HG03196 (cell line): ENCODE results near the gene MICAL3.
"Not testable (repeated sequence)": the region's sequence is repeated elsewhere in the genome, so short reads cannot be mapped to it uniquely, and the experiment has no call there.

Experiments used
- ATAC-seq: cut with Tn5 transposase; IDR thresholded peaks from one replicate; pipeline ENCODE4 v1.9.1; 2021; ENCODE audit not compliant: unreplicated experiment

The MICAL3 gene

DNA sequence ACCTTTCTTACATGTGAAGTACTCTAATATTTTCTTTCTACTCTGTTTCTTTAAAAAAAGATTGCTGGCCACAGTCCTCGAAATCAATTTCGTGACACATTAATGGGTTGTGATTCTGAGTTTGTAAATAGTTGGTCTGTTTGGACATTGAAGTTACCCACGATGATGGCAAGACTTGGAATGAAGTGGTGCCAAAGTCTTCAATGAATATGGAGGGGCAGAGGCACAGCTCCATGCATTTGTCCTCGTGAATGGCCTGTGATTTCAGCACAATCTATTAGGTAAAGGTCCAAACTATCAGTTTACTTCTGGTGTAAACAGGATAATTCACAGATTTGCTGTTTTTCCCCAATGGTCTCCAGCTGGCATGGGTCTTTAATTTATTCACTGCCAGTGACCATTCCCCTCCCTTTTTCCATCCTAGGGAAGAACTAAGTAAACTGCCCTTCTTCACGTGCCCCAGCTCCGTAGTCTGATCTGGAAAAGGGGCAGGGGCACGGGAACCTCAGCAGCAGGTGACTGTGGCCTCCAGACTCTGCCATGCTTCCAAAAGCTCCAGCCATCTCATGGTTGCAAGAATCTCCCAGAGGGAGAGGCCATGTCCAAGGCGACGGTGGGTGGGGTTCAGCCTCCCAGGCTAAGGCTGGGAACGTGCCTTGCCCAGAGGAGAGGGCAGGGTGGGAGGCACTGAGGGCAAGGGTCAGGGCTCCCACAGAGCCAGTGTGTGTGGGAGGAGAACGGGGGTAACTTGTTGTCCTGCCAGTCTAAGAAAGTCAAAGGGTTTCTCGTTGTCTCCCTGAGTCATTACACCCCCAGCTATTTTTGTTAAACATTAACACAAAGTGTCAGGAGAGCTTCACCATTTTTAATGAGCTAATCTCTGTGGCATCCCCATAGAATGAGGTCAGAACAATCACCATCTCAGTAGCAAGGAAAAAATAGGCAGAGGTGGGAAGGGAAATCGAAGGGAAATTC is 36.6 kb upstream of the MICAL3 start:
- ATAC-seq: no peak

DNA sequence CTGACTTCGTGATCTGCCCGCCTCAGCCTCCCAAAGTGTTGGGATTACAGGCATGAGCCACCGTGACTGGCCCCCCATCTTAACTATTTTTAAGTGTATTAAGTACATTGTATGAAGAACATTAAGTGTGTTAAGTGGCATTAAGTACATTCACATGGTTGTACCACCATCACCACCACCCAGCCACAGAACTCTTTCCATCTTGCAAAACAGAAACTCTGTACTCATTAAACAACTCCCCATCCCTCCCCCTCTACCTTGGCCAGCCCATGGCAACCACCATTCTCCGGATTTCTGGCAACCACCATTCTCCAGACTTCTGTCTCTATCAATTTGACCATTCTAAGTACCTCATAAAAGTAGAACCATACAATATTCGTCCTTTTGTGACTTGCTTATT is 35.6 kb upstream of the MICAL3 start:
- no peak for ATAC-seq

DNA sequence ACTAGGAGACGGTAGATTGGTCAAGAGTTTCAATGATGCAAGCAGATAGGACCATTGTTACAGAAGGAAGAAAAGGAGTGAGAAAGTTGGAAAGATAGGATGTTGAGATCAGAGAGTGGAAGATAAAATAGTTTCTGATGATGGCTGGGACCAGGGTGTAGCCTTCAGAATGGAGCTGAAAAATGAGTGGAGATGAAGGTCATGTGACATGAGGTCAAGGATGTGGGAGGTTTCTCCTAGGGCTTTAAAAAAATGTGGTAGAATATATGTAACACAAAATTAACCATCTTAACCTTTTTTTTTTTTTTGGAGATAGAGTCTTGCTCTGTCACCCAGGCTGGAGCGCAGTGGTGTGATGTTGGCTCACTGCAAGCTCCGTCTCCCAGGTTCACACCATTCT is 35.1 kb upstream of the MICAL3 start:
- ATAC-seq: no peak

DNA sequence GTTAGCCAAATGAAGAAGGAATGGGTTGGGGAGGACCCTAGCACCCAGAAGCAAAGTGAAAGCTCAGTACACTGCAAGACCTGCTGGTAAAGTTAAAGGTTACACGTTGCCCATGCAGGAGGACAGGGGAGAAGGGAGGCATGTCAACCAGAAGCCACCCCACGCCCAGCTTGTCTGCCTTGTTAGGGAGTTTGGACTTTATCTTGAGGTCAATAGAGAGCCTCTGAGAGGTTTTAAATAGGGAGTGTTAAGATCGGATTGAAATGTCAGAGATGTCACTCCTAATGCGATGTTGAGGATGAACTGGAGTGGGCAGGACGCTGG is 34.7 kb upstream of the MICAL3 start:
- ATAC-seq: no peak

DNA sequence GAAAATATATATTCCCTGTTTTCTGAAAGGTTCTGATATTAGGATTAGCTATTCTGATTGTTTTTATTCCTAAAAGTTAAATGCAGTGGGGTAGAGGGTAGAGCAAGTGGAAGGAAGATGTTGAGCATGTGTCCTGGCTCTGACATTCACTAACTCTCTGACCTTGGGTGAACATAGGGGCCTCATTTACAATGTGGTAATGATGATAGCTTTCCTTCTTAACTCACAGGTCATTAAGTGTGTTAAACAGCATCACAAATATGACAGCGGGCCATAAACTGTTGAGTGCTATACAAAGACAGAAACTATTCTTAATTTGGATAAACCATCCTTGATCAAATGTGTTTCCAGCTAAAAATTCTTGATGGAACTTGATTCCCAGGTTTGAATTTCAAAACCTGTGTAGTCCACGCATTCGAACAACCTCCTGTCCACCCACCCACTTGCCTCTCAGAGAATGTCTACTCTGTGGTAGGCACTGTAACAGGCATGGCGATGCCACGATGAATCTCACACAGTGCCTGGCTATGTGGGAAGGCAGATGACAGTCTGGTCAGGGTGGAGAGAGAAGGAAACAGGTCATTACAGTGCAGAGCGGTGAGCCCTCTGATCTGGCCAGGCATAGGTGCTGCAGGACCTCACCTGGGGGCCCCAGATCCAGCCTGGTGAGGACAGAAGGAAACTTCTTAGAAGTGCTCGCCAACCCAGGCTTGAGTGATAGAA is 34.2 kb upstream of the MICAL3 start:
- ATAC-seq: no peak

DNA sequence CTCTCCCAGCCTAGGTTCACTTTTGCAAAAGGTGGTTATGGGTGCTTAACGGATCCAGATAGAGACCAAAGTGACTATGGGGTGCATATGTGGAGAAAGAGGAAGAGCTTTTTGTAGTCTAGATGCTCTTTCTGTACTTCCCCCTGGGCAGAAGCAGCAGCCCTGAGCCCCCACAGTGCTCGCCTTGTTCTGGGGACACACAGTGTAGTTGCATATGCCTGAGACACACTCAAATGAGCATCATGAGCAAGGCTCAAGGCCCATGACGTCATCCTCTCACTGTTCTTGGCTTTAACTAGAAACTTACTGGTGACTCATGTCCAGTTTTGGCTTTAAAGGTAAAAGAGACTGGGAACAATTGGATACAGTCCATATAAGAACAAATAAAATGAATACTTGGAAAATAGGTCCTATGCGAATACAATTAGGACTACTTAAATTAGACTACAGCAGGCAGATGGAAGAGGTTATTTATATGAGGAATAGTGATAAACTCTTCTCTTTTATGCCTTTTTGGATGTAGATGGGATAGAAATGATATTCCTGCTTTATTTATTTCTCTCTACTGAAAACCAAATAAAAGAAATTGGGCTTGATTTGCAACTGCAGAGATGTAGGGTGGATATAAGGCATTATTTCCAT is 33.3 kb upstream of the MICAL3 start:
- peak; percentile 40 for ATAC-seq

DNA sequence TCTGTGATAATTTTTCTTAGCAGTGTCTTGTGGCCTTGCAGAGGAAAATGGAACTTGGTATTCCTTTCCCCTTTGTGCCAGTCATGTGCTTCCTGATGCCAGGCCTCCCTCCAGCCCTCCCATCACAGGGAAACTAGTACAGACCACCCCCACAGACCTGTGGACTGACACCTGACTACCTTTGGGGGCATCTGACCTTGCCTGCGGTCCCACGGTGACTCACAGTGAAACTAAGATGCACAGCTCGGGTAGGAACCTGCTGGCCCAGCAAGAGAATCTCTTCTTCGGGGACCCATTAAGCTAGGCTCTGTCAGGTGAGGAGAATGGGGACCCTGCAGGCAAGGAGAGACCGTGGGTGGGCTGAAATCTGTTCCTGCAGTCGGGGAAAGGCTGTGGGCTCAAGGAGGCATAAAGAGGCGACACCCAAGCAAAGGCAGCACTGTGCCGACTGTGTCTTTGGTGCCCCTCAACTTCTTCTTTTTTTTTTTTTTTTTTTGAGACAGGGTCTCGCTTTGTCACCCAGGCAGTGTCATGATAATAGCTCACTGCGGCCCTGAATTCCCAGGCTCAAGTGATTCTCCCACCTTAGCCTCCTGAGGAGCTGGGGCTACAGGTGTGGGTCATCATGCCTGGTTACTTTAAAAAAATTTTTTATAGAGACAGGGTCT is 32.6 kb upstream of the MICAL3 start:
- ATAC-seq: peak; percentile 44

DNA sequence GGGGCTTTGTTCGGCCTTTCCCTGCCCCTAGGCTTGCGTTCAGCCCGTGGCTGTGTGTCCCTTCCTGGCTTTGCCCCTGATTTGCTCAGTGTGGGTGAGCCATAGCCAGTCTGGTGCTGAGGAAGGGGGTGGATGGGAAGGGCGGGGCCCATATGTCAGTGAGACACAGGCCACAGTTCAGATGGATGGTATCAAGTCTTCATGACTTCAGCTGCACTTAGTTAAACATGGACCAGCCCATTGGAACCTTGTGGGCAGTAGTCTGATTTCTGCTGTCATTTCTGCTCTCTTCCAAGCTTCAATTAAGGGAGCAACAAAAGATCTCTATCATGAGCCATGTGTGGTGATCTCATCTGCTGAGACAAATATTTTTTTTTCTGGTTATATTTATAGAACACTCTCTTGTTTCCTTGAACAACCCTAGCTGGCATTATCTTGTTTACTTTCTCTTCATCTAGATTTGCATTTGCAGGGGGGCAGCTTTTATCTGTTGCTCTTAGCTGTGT is 31.9 kb upstream of the MICAL3 start:
- no peak for ATAC-seq

DNA sequence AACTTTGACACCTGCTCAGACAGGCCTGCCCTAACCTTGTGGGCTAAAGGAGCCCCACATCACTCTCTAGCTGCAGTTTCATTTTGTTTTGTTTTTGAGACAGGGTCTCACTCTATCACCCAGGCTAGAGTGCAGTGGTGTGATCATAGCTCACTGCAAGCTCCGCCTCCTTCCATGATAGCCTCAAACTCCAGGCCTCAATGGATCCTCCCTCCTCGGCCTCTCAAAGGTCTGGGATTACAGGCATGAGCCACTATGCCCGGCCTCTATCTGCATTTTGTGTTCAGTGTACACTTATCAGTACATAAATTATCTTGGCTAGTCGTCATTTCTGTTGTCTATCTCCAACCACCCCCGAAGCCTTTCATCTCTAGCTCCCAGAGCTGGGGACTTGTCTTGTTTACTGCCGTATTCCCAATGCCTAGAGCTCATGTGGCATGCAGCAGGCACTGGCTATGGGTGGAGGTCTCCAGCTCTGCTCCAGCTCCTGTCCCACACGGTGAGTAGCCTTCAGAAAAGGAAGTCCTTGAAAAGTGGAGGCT is 31.3 kb upstream of the MICAL3 start:
- ATAC-seq: no peak

DNA sequence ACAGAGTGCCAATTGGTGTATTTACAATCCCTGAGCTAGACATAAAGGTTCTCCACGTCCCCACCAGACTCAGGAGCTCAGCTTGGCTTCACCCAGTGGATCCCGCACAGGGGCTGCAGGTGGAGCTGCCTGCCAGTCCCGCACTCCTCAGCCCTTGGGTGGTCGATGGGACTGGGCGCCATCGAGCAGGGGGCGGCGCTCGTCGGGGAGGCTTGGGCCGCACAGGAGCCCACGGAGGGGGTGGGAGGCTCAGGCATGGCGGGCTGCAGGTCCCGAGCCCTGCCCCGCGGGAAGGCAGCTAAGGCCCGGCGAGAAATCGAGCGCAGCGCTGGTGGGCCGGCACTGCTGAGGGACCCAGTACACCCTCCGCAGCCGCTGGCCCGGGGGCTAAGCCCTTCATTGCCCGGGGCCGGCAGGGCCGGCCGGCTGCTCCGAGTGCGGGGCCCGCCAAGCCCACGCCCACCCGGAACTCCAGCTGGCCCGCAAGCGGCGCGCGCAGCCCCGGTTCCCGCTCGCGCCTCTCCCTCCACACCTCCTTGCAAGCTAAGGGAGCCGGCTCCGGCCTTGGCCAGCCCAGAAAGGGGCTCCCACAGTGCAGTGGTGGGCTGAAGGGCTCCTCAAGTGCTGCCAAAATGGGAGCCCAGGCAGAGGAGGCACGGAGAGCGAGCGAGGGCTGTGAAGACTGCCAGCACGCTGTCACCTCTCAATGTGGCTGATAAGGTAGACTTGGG is 29.0 kb upstream of the MICAL3 start:
- not testable (repeated sequence) for ATAC-seq

DNA sequence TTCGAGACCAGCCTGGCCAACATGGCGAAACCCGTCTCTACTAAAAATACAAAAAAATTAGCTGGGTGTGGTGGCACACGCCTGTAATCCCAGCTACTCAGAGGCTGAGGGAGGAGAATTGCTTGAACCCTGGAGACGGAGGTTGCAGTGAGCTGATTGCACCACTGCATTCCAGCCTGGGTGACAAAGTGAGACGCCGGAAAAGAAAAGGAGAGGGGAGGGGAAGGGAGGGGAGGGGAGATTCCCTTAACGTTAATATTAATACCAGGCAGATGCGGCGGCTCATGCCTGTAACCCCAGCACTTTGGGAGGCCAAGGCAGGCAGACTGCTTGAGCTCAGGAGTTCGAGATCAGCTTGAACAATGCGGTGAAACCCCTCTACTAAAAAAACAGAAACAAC is 26.8 kb upstream of the MICAL3 start:
- not testable (repeated sequence) for ATAC-seq

DNA sequence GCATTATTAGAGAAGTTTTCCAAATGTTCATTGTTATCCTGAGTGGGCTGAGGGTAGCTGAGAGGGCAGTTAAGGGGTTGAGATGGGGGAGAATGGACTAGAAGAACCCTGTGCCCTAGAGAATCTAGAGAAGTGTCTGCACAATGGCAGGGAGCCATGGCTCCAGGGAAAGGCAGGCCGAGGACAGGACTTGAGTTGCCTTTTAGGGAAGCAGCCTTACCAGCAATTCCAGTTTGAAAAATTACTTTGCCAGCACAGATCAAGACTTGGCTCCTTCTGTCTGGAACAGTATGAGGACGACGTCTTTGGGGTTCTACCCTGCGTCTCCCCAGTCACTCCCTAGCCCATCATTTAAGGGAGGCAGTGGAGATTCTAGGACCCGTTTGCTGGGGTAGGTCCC is 25.7 kb upstream of the MICAL3 start:
- no peak for ATAC-seq

DNA sequence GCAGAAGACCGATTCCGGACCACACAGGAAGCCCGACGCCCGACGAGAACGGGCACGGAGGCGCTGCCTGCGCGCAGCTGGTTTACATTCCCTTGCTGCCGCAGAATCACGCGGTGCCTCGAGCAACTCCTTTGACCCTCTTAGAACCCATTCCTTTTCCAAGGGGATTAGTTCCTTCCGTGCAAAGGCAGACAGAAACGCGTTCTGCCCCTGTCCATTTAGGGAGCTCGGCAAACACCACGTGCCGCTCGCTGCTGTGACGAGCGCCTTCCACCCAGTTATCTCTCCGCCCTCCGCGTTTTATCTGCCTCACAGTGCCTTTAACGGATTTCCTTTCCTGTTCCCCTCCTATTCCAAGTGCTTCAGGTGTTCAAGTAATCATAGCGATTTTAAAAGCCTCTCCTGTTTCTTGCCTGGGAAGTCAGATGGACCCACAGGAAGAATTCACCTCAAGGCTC is 24.1 kb upstream of the MICAL3 start:
- ATAC-seq: no peak

DNA sequence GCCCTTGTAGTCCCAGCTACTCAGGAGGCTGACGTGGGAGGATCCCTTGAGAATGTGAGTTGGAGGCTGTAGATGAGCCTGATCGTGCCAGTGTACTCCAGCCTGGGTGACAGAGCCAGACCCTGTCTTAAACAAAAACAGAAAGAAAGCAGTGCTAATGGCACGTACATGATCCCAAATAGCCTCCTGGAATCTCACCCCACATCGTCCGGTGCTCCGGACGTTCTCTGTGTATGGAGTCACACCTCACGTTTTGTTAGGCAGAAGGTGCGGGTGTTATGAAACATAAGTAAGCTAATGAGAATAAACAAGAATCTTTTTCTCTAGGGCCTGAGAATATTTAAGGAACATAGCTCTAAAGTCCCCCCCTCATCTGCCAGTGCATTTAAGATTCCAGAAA is 23.7 kb upstream of the MICAL3 start:
- ATAC-seq: no peak

DNA sequence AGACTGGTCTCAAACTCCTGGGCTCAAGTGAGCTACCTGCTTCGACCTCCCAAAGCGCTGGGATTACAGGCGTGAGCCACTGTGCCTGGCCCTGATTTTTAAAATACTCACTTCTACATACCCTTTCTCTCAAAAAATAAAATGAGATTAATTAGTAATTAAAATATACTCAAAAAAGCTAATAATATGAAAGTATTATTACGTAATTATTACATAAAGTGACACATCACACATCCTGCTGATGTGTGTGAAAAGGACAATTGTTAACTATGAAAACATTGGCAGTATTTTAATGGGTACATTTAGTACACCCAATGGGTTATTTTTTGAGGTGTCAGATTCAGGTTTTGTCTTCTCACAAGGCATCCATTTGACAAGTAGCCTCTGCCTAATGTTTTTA is 21.4 kb upstream of the MICAL3 start:
- no peak for ATAC-seq

DNA sequence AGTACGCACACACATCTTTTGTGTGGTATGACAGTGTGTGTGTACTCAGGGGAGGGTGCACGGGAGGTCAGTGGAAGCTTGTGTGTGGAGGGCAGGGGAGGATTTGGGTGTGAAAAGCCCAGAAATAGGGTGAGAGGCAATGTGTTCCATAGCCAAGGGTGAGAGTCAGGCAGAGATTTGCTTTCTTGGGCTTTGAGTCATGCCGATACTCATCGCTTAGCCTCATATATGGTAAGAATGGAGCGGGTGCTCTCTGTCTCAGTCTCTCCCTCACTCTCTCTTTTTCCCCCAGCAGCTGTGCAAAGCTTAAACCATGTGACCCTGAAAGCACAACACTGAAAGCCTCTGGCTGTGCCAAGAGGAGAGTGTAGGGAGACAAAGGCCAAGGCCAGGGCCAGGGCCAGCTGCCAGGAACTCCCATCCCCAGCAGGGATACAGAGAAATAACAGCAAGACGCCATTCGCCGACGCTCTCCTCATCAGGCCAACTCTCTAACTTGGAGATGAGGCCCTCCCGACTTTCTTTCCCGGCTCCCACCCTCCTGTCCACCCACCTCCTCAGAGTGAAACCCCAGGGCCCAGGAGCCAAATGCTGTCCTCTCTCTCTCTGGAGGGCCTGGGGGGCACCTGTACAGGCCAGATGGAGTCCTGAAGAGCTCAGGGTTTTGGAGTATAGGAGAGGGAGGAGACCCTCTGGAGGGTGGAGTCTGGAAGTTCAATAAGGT is 20.3 kb upstream of the MICAL3 start:
- no peak for ATAC-seq

DNA sequence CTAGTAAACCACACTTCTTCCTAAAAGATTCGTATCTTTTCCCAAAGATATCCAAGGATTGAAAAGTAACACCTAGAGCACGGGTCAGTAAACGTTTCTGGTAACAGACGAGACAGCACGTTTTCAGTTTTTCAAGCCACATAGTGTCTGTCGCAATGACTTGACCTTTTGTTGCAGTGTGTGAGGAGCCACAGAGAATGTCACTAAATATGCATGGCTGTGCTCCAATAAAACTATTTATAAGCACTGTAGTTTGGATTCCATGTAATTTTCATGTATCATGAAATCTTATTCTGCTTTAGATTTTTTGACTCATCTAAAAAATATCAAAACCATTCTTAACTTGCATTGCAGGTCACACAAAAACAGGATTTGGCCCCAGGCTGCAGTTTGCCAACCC is 18.3 kb upstream of the MICAL3 start:
- no peak for ATAC-seq

DNA sequence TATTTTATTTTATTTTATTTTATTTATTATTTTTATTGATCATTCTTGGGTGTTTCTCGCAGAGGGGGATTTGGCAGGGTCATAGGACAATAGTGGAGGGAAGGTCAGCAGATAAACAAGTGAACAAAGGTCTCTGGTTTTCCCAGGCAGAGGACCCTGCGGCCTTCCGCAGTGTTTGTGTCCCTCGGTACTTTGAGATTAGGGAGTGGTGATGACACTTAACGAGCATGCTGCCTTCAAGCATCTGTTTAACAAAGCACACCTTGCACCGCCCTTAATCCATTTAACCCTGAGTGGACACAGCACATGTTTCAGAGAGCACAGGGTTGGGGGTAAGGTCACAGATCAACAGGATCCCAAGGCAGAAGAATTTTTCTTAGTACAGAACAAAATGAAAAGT is 16.5 kb upstream of the MICAL3 start:
- not testable (repeated sequence) for ATAC-seq

DNA sequence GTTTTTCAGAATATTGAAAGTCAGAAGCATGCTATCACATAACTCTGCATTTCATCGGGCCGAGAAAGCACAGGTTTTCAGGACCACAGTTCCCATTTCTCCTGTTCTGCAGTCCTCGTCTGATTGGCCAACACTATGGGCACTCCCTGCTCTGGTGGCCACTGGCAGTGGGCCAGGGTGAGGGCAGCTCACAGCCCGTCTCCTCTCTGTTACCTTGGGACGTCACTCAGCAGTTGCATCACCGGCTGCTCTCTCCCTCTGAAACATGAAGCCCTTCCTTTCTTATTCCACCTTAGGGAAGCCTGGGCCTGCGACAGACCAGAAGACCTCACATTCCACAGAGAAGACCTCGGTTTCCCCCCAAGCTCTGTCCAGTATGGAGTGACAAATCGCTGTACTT is 11.4 kb upstream of the MICAL3 start:
- ATAC-seq: no peak
